HepG2 (cell line): ENCODE measurements around the gene SLC16A5. TPM values are rescaled to one million over a fixed set of nuclear protein-coding genes. Genes with fewer than 3 reads are reported as not detected.

Source experiments
- CBX2 ChIP-seq, 2 experiments: fragments of 200-600 bp in 1 of 2; sonication (generic); formaldehyde crosslinking in 1 of 2; IDR thresholded peaks; 2 replicates each; pipeline versions ENCODE4 v1.7.0 to v1.8.1; 2018 to 2022; ENCODE audit warnings: low read depth in 2 of 2, low read length in 1 of 2, mild to moderate bottlenecking in 1 of 2, missing genetic modification reagents in 1 of 2
- CREM ChIP-seq, 2 experiments: sonication (generic) in 1 of 2; formaldehyde crosslinking in 1 of 2; IDR thresholded peaks; 2 replicates each; pipeline versions ENCODE4 v1.4.0 to v1.6.1; 2016 to 2020; ENCODE audit warnings: antibody characterized with exemption in 1 of 2, mild to moderate bottlenecking in 1 of 2, missing genetic modification reagents in 1 of 2
- DNMT1 ChIP-seq: sonication (generic); formaldehyde crosslinking; IDR thresholded peaks from 2 replicates; pipeline ENCODE4 v1.5.1; 2020; ENCODE audit warnings: mild to moderate bottlenecking, missing genetic modification reagents
- FOXO1 ChIP-seq: sonication (generic); formaldehyde crosslinking; IDR thresholded peaks from 2 replicates; pipeline ENCODE4 v1.4.0; 2020; ENCODE audit warnings: missing genetic modification reagents
- LBX2 ChIP-seq: sonication (generic); formaldehyde crosslinking; IDR thresholded peaks from 2 replicates; pipeline ENCODE4 v1.5.0; 2020; ENCODE audit warnings: missing genetic modification reagents, mild to moderate bottlenecking, borderline replicate concordance
- PCBP2 ChIP-seq: fragments of 200-400 bp; formaldehyde crosslinking; optimal IDR thresholded peaks from 2 replicates; pipeline ENCODE3; 2018; ENCODE audit warnings: low read length, low read depth; ENCODE audit not compliant: poor library complexity, severe bottlenecking
- REST ChIP-seq, 2 experiments: IDR thresholded peaks; 2 replicates each; pipeline ENCODE4 v1.6.1; 2011 to 2012; ENCODE audit warnings: low read length in 2 of 2, borderline replicate concordance in 1 of 2, low read depth in 1 of 2, mild to moderate bottlenecking in 1 of 2, moderate library complexity in 1 of 2
- SETDB1 ChIP-seq: sonication (generic); formaldehyde crosslinking; IDR thresholded peaks from 2 replicates; pipeline ENCODE4 v1.5.1; 2020; ENCODE audit warnings: missing genetic modification reagents, mild to moderate bottlenecking, borderline replicate concordance
- SNAPC4 ChIP-seq: sonication (generic); formaldehyde crosslinking; IDR thresholded peaks from 2 replicates; pipeline ENCODE4 v1.4.0; 2020; ENCODE audit warnings: mild to moderate bottlenecking, missing genetic modification reagents
- ZBED4 ChIP-seq: sonication (generic); formaldehyde crosslinking; IDR thresholded peaks from 2 replicates; pipeline ENCODE4 v1.4.0; 2020; ENCODE audit warnings: missing genetic modification reagents, borderline replicate concordance
- ZNF205 ChIP-seq: IDR thresholded peaks from 2 replicates; pipeline ENCODE4 v1.6.1; 2018; ENCODE audit warnings: missing biosample characterization, missing genetic modification reagents
- ZNF552 ChIP-seq: sonication (generic); formaldehyde crosslinking; IDR thresholded peaks from 2 replicates; pipeline ENCODE4 v1.9.0; 2022; ENCODE audit warnings: missing genetic modification reagents, mild to moderate bottlenecking, borderline replicate concordance
- ZNF639 ChIP-seq: conservative IDR thresholded peaks from 2 replicates; pipeline ENCODE4 v1.6.1; 2018; ENCODE audit warnings: missing genetic modification reagents
- polyA plus RNA-seq, 8 experiments: library from polyadenylated mRNA; depleted of rRNA in 3 of 8; stranded (reverse) in 7 of 8; unstranded in 1 of 8; fragments of >200 nt; fragmentation: Illumina TruSeq in 4 of 8; extraction: Trizol in 4 of 8; gene quantifications; 2 replicates each; pipeline versions ENCODE4 v1.2.1 to v1.2.3, GENCODE V29; 2011 to 2016; ENCODE audit warnings: low read depth in 4 of 8, missing spikeins in 1 of 8, mixed read lengths in 1 of 8; ENCODE audit not compliant: insufficient read depth in 1 of 8
- total RNA-seq, 5 experiments: library from RNA; depleted of rRNA; stranded (reverse); fragments of >200 nt; fragmentation: Illumina TruSeq; extraction: Trizol; gene quantifications; 2 replicates each; pipeline ENCODE4 v1.2.3, GENCODE V29; 2016; ENCODE audit warnings: low read depth in 1 of 5

Gene SLC16A5
- total and polyA plus RNA-seq, 2 of the 13 experiments (the other 11 are each of a cell fraction or from before 2014, with no cell fraction given): 0.69 to 5.6 TPM

- TF ChIP-seq ZNF639 (CRISPR knock-in tag): no peak
- TF ChIP-seq SETDB1: no peak
- TF ChIP-seq PCBP2: no peak
- no peak for TF ChIP-seq ZNF205
- no peak for TF ChIP-seq FOXO1 (CRISPR knock-in tag)
- no peak for TF ChIP-seq ZBED4 (CRISPR knock-in tag)
- no peak for TF ChIP-seq REST (IDR thresholded peaks at IDR 0.05; ENCODE audit: borderline replicate concordance in 1 of 2, low read depth in 1 of 2, low read length in 2 of 2)
- no peak for TF ChIP-seq DNMT1
- TF ChIP-seq CREM (IDR thresholded peaks at IDR 0.05): 0 out of 2 replicates have a peak, but pooled peaks have one; percentile 6
- TF ChIP-seq CREM (CRISPR knock-in tag; IDR thresholded peaks at IDR 0.05): no peak
- no peak for TF ChIP-seq LBX2
- no peak for TF ChIP-seq ZNF552 (CRISPR knock-in tag)
- peak; percentile 52; the same call in 1 of the 2 replicates for TF ChIP-seq SNAPC4 (CRISPR knock-in tag)
- no peak for TF ChIP-seq CBX2 (IDR thresholded peaks at IDR 0.05; ENCODE audit: low read depth, low read length)
- no peak; the same call in 1 of the 2 replicates for TF ChIP-seq CBX2 (CRISPR knock-in tag; IDR thresholded peaks at IDR 0.05; ENCODE audit: low read depth)
Measured at GRCh38 chr17:75087182-75087557, 584 bp upstream of the SLC16A5 start (continued).
